GM23248 (cell line): ENCODE measurements around the gene MC1R. TPM values are rescaled to one million over a fixed set of nuclear protein-coding genes. Genes with fewer than 3 reads are reported as not detected.

Experiments
- DNase-seq: peaks from one replicate; pipeline ENCODE4 v3.0.0-alpha.2; 2015
- H2AFZ ChIP-seq: fragments of 200-600 bp; sonication (generic); 2 replicates; pipeline ENCODE4 v1.6.1; 2016; ENCODE audit warnings: antibody characterized with exemption
- H3F3A ChIP-seq: fragments of 200-600 bp; sonication (generic); 2 replicates; pipeline ENCODE4 v1.6.1; 2016; ENCODE audit warnings: mild to moderate bottlenecking, antibody characterized with exemption, mixed run types; ENCODE audit not compliant: insufficient read depth
- H3K27ac ChIP-seq: fragments of 200-600 bp; sonication (generic); 2 replicates; pipeline ENCODE4 v1.5.1; 2016; ENCODE audit warnings: mild to moderate bottlenecking
- H3K27me3 ChIP-seq: fragments of 200-600 bp; sonication (generic); replicated peaks from 2 replicates; pipeline ENCODE4 v1.6.1; 2016; ENCODE audit warnings: mild to moderate bottlenecking; ENCODE audit not compliant: insufficient read depth
- H3K36me3 ChIP-seq: fragments of 200-600 bp; sonication (generic); 2 replicates; pipeline ENCODE4 v1.6.1; 2016; ENCODE audit warnings: low read depth, mild to moderate bottlenecking
- H3K4me1 ChIP-seq: fragments of 200-600 bp; sonication (generic); 2 replicates; pipeline ENCODE4 v1.6.1; 2016; ENCODE audit warnings: mild to moderate bottlenecking; ENCODE audit not compliant: insufficient read depth
- H3K4me2 ChIP-seq: fragments of 200-600 bp; sonication (generic); one replicate; pipeline ENCODE4 v1.6.1; 2016; ENCODE audit warnings: mild to moderate bottlenecking; ENCODE audit not compliant: unreplicated experiment
- H3K4me3 ChIP-seq: fragments of 200-600 bp; sonication (generic); 2 replicates; pipeline ENCODE4 v1.5.1; 2016; ENCODE audit warnings: mild to moderate bottlenecking
- H3K79me2 ChIP-seq: fragments of 200-600 bp; sonication (generic); 2 replicates; pipeline ENCODE4 v1.6.1; 2016; ENCODE audit warnings: mild to moderate bottlenecking; ENCODE audit not compliant: insufficient read depth
- H3K9ac ChIP-seq: fragments of 200-600 bp; sonication (generic); 2 replicates; pipeline ENCODE4 v1.6.1; 2016; ENCODE audit warnings: mild to moderate bottlenecking
- H3K9me2 ChIP-seq: fragments of 200-600 bp; sonication (generic); 2 replicates; pipeline ENCODE4 v1.6.1; 2016; ENCODE audit warnings: mixed run types, mild to moderate bottlenecking, moderate library complexity; ENCODE audit not compliant: insufficient read depth
- H3K9me3 ChIP-seq: fragments of 200-600 bp; sonication (generic); one replicate; pipeline ENCODE4 v1.6.1; 2017; ENCODE audit warnings: low read depth
- H4K20me1 ChIP-seq: fragments of 200-600 bp; sonication (generic); 2 replicates; pipeline ENCODE4 v1.6.0; 2016; ENCODE audit not compliant: insufficient read depth
- EZH2 ChIP-seq: fragments of 200-600 bp; sonication (generic); IDR thresholded peaks from 2 replicates; pipeline ENCODE4 v1.6.1; 2018; ENCODE audit warnings: antibody characterized with exemption, mild to moderate bottlenecking; ENCODE audit not compliant: insufficient read depth, poor library complexity, severe bottlenecking
- EZH2phosphoT487 ChIP-seq: fragments of 200-600 bp; sonication (generic); IDR thresholded peaks from 2 replicates; pipeline ENCODE4 v1.6.1; 2018; ENCODE audit warnings: antibody characterized with exemption, moderate library complexity, mild to moderate bottlenecking, low read depth; ENCODE audit not compliant: insufficient read depth
- WGBS, 2 experiments: methylation state at CpG; one replicate each; pipeline ENCODE4 v1.1.6; 2015 to 2017; ENCODE audit warnings: low lambda C conversion rate in 2 of 2, low coverage in 1 of 2; ENCODE audit errors: missing lambda C conversion rate in 2 of 2; 5-methylcytosine and 5-hydroxymethylcytosine counted together
- in situ Hi-C: fragments of 300-500 bp; cut with MboI; formaldehyde crosslinking; loops from 2 replicates; pipeline ENCODE4 v1.15.0; 2020
- polyA plus RNA-seq: library from polyadenylated mRNA; unstranded; fragments of >200 nt; fragmentation: Nextera tagmentation; extraction: Ambion mirVana; gene quantifications from 2 replicates; pipeline ENCODE4 v1.2.1, GENCODE V29; 2016
- total RNA-seq: library from RNA; depleted of rRNA; stranded (reverse); fragments of >200 nt; shearing (Covaris generic); gene quantifications from 2 replicates; pipeline ENCODE4 v1.2.3, GENCODE V29; 2014

Gene MC1R
- total and polyA plus RNA-seq, 2 experiments from 2014 or later, result 3.8 to 5.6 TPM

GRCh38 chr16:89944773-89945172, 26.1 kb downstream of the MC1R start:
- 39 to 43% methylated on average over 5 of the region's 5 CpGs for WGBS, 2 experiments
- no peak for DNase-seq
- H3K4me1 ChIP-seq, result peaks cover 4% of the 10 kb centered on the region; the same call in 1 of the 2 replicates

GRCh38 chr16:89945654-89946053, 27.0 kb downstream of the MC1R start:
- Histone ChIP-seq H3K9me2 (no peaks in the 10 kb centered on the region), H3K36me3 (no peaks in the 10 kb centered on the region), H3K9me3 (no peaks in the 10 kb centered on the region), H3K4me2 (no peak overlapping the region), H3K4me3 (no peak overlapping the region), H3K27me3 (no peaks in the 10 kb centered on the region), H3K79me2 (peaks cover 14% of the 10 kb centered on the region; the same call in 1 of the 2 replicates), H3F3A (no peaks in the 10 kb centered on the region), H2AFZ (no peak overlapping the region), H3K9ac (no peak overlapping the region), H3K27ac (no peak overlapping the region), H3K4me1 (peaks cover 4% of the 10 kb centered on the region; the same call in 1 of the 2 replicates), H4K20me1 (no peaks in the 10 kb centered on the region)
- TF ChIP-seq EZH2phosphoT487, result no peak
- TF ChIP-seq EZH2, result no peak
- in situ Hi-C loops, result no loop called here
- no peak for DNase-seq
- 35 to 41% methylated on average over 7 of the region's 7 CpGs for WGBS, 2 experiments

More at GRCh38 chr16:89944773-89945172, 26.1 kb downstream of the MC1R start:
- Histone ChIP-seq H3K27ac (no peak overlapping the region), H3K4me2 (no peak overlapping the region), H2AFZ (no peak overlapping the region), H4K20me1 (no peaks in the 10 kb centered on the region), H3K9me2 (no peaks in the 10 kb centered on the region), H3K27me3 (no peaks in the 10 kb centered on the region), H3K4me3 (no peak overlapping the region), H3K36me3 (no peaks in the 10 kb centered on the region), H3K79me2 (peaks cover 7% of the 10 kb centered on the region; the same call in 1 of the 2 replicates), H3K9ac (no peak overlapping the region), H3F3A (no peaks in the 10 kb centered on the region), H3K9me3 (no peaks in the 10 kb centered on the region)
- no peak for TF ChIP-seq EZH2
- no peak for TF ChIP-seq EZH2phosphoT487
- in situ Hi-C loops, result no loop called here

GRCh38 chr16:89946515-89946914, 27.9 kb downstream of the MC1R start:
- DNase-seq, result no peak
- WGBS, 2 experiments, result 79 to 85% methylated on average over 5 of the region's 5 CpGs
- Histone ChIP-seq H4K20me1 (no peaks in the 10 kb centered on the region), H3K36me3 (no peaks in the 10 kb centered on the region), H2AFZ (no peak overlapping the region), H3K4me1 (peaks cover 4% of the 10 kb centered on the region; the same call in 1 of the 2 replicates), H3K27ac (no peak overlapping the region), H3K79me2 (peaks cover 14% of the 10 kb centered on the region; the same call in 1 of the 2 replicates), H3F3A (no peaks in the 10 kb centered on the region), H3K9ac (no peak overlapping the region), H3K9me3 (no peaks in the 10 kb centered on the region), H3K27me3 (no peaks in the 10 kb centered on the region), H3K4me2 (no peak overlapping the region), H3K4me3 (no peak overlapping the region), H3K9me2 (no peaks in the 10 kb centered on the region)
- in situ Hi-C loops, result no loop called here
- TF ChIP-seq EZH2 (no peak), EZH2phosphoT487 (no peak)

GRCh38 chr16:89949121-89949742, 30.6 kb downstream of the MC1R start:
- Histone ChIP-seq H3K36me3 (no peaks in the 10 kb centered on the region), H3K9me2 (no peaks in the 10 kb centered on the region), H3K4me3 (peak overlapping the region; percentile 77), H3K27me3 (no peaks in the 10 kb centered on the region), H3K4me1 (peaks cover 4% of the 10 kb centered on the region; the same call in 1 of the 2 replicates), H4K20me1 (no peaks in the 10 kb centered on the region), H3K4me2 (peak overlapping the region; percentile 65), H3F3A (no peaks in the 10 kb centered on the region), H3K27ac (no peak overlapping the region), H3K9ac (peak overlapping the region; percentile 66; the same call in 1 of the 2 replicates), H2AFZ (0 out of 2 replicates have a peak overlapping the region, but pooled peaks have one; percentile 47), H3K79me2 (peaks cover 14% of the 10 kb centered on the region; the same call in 1 of the 2 replicates), H3K9me3 (no peaks in the 10 kb centered on the region)
- in situ Hi-C loops, result no loop called here
- peak; percentile 30 for DNase-seq
- WGBS, 2 experiments, result 25 to 42% methylated on average over 24 to 41 of the region's 55 CpGs
- no peak for TF ChIP-seq EZH2phosphoT487
- no peak for TF ChIP-seq EZH2
